GM18909 (cell line): ENCODE results near the gene CCNQ.
"Not testable (repeated sequence)": the region's sequence is repeated elsewhere in the genome, so short reads cannot be mapped to it uniquely, and the experiment has no call there.

Source experiments
- ATAC-seq: cut with Tn5 transposase; IDR thresholded peaks from one replicate; pipeline ENCODE4 v1.9.1; 2021; ENCODE audit warnings: mild to moderate bottlenecking; ENCODE audit not compliant: unreplicated experiment, poor library complexity

Gene CCNQ

DNA sequence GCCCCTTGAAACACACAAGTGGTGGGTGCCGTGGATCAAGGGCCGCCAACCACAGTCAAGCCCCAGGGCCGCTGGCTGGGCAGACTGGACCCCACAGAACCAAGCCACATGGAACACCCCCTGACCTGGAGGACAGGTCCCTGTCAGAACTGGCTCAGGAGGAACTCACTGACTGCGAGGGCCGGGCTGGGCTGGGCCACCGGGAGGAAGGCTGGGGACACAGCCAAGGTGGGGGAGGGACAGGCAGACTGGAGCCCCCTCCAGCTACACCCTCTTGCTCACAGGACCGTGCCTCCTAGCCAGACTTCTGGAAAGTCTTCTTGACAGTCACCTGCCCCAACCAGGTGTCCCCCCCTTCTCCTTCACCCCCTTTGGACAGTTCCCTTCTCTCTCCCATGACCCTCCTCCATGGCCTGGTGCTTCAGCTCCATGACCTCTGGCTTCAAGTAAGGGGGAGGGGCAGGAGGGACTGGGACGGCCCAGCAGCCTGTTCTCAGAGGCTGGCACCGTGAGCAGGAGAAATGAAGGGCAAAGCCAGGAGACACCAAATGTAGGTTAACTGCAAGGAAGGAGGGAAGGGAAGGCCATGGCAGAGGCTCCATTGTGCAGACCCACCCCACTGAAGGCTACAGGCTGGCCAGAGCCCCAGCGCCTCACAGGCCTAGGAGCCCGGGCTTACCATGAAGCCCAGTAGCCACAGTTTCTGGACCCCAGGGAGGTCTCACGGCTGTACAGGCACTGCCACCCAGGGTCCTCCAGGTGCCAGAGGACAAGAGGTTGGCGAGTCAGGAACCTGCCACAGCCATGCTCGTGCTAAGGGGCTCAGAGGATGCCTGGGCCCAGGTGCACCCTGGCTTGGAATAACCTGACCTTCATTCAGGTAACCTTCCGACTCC is 25.5 kb upstream of the CCNQ start:
- ATAC-seq, result no peak

DNA sequence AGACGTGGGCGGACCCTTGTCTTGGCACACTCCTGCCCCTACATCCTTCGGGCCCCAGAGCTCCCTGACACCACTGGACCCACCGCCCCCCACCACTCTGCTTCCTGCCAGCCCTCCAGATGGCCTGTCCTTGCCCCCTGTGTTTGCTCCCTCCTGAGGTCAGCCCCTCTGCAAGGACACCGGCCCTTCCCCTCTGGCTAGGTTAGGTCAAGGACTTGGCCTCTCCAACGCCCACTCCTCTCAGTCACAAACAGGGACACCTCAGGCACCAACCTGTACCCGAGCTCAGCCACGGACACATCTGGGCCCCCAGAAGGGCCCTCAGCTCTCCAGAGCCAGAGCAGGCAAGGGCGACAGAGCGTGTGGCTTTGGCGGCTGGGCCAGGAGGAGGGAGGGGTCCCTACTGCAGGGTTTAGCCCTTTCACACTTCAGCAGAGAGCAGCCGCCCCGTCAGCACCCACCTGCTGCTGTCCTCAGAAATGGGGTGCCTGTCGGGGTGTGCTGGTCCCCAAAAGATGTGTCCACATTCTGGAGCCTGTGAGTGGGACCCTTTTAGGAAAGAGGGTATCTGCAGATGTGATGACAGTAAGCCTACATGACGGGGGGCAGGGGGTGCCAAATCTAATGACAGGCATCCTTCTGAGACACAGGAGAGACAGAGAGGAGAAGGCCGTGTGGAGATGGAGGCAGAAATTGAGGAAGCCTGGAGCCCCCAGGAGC is 24.5 kb upstream of the CCNQ start:
- ATAC-seq, result no peak

DNA sequence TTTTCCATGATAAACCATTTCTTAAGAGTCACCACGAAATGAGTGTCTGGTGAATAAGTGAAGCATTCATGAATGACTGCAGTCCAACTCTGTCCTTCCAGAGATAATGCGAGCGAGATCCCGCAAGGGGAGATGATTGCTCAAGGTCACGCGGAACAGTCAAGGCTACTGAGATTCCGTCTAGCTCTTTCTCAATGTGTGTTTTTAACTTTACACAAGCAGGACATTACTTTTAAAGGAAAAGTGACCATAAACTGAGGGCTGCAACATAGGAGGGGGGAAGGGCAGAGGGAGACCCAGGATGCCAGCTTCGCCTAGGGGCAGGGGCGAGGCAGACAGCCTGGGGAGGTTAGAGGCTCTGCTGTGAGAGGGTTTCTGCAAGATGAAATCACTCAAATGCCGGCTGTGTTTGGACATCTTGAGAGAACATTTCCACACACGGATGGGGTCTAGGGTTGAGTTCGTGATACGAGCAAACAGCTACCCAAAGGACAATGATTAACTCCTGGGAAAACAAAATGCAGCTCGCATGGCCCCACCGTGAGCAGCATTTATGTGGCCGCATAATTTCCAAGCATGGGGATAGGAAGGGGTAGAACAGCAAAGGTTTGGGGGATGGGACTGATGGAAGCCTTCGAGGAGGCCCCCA is 23.8 kb upstream of the CCNQ start:
- no peak for ATAC-seq

DNA sequence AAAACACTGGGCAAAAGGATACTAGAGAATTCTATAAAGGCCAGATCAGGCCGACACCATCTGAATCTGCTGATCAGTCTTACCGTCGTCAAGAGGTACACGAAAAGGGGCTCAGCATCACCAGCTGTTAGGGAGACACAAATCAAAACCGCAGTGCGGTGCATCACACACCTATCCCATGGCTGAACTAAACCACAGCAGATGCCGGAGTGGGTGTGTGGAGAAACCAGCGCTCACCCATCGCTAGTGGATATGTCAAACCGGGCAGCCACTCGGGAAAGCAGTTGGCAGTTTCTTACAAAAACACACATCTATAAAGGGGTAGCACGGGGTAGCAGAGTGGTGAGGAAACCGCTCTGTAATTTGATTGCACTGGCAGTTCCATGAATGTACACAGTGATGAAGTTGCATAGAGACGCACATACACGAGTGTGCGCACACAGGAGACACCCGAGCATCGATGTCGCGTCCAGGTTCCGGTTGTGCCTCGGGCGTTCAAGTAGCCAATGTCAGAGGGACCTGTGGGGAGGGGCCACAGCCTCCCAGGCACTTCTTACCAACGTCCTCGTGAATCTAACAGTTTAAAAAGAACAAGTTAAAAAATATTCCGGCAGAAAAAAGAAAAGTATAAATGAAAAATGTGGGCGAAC is 23.1 kb upstream of the CCNQ start:
- ATAC-seq, result no peak

DNA sequence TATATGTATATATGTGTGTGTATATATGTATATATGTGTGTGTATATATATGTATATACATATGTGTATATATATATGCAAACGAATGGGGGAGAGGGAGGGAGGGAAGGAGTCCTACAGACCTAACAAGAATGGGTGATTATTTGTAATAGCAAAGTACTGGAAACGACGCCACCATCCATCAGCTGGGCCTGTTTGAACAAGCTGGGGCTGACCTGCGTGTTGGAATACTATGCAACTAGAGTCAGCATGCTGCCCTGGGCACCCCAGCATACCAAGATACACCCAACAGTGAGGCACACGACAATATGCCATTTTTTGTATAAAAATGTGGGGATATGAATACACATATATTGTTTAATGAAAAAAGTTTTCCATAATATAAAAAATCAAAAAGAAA is 21.6 kb upstream of the CCNQ start:
- ATAC-seq, result no peak

DNA sequence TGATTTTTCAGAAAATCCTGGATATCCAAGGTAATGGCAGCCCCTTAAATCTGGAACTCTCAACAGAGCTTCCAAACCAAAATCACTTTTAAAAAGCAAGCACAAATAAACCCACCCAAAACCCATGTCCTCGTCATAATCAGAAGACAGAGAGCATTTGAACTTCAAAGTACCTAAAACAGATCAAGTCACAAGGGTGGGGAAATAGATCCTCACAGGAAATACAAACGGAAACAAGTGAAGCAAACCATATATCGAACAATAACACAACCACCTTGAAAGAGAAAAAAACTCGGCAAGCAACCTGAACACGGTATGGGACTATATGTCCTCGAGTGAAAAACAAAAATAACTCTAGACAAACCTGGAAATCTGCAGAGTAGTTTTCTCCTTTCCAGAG is 15.9 kb upstream of the CCNQ start:
- ATAC-seq, result no peak

DNA sequence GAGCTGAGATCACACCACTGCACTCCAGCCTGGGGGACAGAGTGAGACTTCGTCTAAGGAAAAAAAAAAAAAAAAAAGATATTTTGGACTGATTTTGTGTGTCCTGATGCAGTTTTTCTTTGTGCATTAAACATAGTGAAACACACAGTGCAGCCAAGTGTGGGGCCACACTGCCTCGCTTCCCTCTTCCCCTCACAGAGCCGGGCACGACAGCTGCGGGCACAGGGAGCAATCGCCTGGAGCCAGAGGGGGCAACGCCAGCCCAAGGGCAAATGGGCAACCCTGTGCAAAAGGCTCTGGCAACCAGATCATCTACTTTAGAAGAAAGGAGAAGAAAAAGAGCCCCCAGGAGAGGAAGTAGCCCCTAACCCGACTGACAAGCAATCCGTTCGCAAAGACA is 13.5 kb upstream of the CCNQ start:
- ATAC-seq, result no peak

DNA sequence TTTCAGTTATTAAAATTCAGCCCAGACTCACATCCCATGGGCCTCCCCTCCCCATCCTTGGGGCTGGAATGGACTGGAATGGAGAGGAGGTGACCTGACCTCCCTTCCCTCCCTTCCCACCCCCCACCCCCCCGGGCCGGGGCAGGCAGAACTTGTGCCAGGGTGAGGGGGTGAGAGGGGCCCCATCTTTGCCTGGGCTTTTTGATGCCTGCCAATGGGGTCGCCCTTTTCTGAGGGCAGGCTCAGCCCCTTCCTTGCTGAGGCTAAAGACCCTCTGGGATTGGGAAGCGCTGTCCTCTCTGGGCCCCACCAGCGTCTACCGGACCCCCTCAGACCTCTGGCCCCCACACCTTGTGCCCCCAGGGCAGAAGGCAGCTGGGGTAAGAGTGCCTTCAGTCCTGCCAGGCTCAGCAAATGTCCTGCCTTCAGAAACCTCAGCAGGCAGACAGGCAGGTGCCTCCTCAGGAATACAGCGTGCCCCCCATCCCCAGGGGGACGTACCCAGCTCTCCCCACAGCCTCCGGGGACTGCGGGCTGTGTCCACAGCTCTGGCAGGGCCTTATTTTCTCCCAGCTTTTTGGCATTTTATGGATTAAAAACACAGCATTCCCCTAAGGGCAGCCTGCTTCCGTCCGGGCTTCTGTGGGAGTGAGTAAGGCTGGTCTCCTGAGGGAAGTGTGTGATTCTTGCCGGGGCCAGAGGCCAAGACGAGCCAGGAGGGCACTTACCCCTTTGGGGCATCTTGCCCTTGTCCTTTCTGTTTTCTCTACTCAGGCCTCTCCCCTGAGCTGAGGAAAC is 12.6 kb upstream of the CCNQ start:
- no peak for ATAC-seq

DNA sequence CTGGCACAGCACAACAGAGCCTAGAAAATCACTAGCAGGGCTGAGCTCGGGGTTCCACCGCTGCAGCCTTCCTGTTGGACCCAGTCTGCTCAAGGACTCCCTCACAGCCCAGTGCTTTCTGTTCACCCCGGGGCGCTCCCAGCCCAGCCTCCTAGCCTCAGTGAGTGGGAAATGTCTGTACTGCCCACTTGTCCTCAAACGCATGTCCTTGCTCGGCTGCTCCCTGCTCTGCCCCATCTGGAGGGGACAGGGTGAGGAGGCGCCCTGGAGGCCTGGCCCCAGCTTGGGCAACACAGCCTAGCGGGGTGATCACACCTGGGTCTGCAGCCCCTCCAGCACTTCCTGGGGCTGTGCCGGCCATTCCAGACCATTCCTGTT is 11.9 kb upstream of the CCNQ start:
- ATAC-seq, result no peak

DNA sequence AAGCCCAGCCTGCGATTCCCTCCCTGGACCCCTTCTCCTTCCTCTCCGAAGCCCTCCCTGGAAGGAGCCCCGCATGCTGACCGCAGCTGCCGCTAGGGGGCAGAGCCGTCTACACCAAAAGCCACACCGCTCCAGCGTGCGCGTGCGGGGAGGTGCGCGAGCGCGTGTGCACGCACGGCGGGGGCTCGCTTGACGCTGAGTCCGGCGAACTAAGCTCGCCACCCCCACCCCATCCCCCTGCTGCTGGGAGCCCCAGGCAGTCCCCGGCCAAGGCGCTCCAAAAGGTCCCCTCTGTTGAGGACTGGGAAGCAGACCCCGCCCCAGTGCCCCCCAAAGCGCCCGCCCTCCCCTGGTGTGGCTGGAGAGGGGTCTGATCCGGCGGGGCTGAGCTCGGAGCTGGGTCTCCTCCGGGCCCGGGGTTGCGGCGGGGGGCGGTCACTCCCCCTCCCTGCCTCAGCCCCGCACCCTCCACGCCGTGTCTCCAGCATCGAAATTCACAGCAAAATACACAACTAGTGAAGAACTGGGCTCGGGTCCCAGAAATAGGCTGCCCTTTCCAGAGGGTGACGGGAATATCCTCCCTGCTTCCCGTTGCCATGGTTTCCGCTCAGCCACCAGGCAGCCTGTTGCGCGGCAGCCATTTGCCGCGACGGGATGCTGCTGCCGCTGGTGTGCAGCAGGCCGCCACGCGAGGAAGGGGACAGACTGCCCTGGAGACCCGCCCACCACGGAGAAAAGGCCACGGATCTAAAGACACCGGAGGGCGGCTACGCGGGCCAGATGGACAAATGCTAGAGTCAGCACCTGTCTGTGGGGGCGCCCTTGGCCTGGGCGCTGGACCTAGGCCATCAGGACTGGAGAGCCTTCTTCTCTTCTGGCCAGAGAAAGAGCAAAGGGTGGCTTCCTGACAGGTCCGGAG is 11.2 kb upstream of the CCNQ start:
- no peak for ATAC-seq

DNA sequence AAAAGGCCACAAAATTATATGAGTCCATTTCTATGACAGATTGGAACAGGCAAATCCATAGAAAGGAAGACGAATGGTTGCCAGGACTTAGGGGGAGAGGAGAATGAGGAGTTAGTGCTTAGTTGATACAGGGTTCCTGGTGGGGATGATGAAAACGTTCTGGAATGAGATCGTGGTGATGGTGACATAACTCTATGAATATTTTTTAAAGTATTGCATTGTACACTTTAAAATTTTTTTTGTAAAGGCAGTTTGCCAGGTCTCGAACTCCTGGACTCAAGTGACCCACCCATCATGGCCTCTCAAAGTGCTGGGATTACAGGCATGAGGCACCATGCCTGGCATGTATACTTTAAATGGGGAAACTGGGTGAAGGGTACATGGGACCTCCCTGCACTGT is 9.9 kb upstream of the CCNQ start:
- no peak for ATAC-seq

DNA sequence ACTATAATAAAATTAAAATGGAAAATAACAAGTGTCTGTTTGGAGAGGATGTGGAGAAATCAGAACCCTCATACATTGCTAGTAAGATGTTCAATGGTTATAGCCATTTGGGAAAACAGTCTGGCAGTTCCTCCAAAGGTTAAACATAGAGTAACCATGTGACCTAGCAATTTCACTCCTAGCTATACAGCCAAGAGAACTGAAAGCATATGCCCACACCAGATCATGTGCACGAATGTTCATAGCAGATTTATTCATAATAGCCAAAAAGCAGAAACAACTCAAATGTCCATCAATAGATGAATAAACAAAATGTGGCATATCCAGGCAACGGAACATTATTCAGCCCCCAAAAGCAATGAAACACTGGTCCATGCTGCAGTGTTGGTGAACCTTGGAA is 9.4 kb upstream of the CCNQ start:
- no peak for ATAC-seq

DNA sequence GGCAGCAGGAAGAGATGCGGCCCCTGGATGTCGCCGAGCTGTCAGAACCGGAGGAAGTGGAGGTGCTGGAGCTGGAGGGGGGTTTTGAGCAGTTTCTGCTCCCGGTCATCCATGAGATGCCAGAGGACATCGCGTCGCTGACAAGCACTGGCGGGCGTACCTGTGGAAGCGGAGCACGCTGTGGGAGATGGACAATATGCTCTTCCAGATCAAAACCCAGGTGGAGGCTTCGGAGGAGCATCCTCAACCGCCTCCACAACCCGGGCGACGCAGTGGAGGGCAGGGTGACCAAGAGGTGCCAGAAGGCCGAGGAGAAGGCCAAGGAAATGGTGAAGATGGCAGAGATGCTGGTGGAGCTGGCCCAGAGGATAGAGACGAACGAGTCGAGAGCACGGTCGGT is 7.6 kb upstream of the CCNQ start:
- ATAC-seq, result no peak

DNA sequence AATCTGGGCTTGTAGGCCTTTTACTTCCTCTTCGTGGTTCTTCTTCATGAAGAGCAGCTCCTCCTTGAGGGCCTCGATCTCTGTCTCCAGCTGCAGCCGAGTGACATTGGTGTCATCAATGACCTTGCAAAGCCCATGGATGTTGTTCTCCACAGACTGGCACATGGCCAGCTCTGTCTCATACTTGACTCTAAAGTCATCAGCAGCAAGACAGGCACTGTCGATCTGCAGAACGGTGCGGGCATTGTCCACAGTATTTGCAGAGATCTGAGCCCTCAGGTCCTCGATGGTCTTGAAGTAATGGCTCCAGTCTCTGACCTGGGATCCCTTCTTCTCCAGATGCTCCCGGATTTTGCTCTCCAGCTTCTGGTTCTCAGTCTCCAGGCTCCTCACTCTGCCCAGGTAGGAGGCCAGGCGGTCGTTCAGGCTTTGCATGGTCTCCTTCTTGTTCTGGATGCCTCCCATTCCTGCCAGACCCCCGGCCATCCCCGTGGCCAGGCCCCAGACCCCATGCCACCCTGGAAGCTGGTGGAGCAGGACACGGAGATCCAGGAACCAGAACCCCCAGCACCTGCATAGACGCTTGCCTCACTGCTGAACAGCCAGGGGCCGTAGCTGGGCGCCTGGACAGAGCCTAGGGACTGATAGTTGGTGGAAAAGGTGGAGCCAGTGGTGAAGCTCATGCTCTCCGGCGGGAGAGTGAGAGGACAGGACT is 5.9 kb upstream of the CCNQ start:
- not testable (repeated sequence) for ATAC-seq

DNA sequence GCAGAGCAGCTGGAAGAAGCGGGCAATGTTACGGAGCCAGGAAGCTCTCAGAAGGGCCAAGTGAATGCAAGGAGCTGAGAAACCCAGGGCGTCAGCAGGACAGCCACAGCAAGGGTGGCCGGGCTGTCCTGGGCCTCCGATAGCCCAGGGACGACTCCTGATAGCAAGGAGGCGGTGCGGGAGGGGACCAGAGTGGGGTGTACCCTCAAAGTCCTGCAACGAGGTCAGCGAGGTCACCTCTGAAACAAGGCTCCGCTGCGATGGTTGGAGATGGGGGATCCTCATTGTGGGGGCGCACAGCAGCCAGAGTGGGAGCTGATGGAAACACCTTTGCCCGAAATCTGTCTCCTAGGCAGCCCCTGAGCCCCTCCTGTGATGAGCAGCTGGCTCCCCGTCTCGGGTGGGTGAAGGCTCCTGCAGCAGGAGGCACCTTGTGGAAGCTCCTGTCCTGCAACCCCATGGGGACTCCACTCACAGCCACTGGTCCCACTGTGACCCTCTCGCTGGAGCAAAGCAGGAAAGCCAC is 4.3 kb upstream of the CCNQ start:
- no peak for ATAC-seq

DNA sequence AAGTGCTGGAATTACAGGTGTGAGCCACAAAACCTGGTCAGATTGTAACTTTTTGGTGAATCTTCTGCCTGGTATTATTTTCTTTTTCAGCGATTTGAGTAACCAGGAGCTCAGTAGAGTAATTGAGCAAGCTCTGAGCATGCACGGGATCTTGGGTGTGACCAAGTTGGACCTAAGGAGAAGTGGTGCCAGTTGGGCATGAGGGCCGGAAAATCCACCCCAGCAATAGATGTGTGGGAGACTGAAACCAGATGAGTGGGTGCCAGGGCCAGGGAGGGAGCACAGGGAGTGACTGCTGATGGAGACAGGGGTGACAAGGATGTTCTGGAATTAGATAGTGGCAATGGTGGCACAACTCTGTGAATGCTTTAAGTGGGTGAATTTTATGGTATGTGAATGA is 3.7 kb upstream of the CCNQ start:
- ATAC-seq, result no peak

DNA sequence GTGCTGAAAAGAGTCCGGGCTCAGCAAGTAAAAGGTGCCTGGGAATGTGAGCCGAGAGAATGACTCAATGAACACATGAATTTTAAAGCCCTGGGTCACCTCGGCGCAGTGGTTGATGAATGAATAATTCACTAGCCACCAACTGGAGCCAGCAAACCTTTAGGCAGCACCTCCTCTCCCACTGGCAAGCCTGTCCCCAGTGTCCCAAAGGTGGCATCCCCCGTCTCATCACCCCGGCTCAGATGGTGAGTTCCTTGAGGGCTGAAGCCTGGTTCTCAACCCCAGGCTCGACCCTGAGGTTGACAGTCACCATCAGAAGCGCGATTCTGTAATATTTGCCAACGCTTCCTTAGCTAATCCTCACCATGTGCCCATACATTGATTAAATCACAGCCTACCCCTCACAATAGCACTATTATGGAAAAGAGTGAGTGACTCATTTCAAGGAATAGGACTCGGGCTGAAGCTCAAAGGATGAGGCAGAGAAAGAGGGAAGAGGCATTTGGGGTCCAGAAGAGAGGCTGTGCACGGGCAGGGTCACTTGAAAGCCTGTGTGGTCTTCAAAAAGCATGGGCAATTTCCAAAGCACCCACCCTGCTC is 2.7 kb upstream of the CCNQ start:
- ATAC-seq, result no peak

DNA sequence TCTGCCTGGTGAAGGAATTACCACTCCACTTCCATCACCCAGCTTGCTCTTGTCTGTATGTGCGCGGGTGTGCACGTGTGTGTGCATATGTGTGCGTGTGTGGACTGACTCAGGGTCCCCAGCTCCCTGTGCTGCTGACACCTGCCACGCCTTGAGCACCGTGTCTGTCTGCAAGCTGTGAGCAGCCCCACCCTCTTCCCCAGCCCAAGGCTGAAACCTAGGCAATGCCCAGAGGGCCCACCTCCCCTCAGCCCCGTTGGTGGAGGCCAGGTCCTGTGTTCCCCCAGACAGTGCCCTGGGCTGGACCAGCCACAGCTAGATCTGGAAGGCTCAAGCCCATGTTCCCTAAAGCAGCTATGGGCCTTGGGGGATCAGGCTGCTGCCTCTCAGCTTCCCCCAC is 2.0 kb upstream of the CCNQ start:
- ATAC-seq, result no peak
